Endothelial cell of umbilical vein (primary cell): Measurements from ENCODE around the gene CNPY3. TPM values are rescaled to one million over a fixed set of nuclear protein-coding genes. Genes with fewer than 3 reads are reported as not detected.
"Not testable (repeated sequence)": the region's sequence is repeated elsewhere in the genome, so short reads cannot be mapped to it uniquely, and the experiment has no call there.

Experiments
- BruUV-seq: library from RNA; stranded (reverse); fragments of 400-500 nt; replicated peaks from 2 replicates; lab custom pipeline; 2021; lab: Mats Ljungman, UMichigan
- CTCF ChIA-PET: fragments of 300-600, 350-600 bp; sonication (Branson Sonifier 250); formaldehyde crosslinking; loops from one replicate; lab custom pipeline; 2021; ENCODE audit warnings: antibody characterized with exemption, inconsistent platforms; lab: Charles Lee
- POLR2A ChIA-PET: fragments of 300-600, 350-600 bp; sonication (Branson Sonifier 250); formaldehyde crosslinking; loops from one replicate; lab custom pipeline; 2021; ENCODE audit warnings: antibody characterized with exemption, inconsistent platforms; lab: Charles Lee
- DNase-seq: peaks from one replicate; pipeline ENCODE4 v3.0.0-alpha.2; 2011; ENCODE audit warnings: low read depth, low spot score
- FAIRE-seq: peaks from 2 replicates; lab custom pipeline; 2011; peaks lifted over from hg19 to GRCh38; lab: Jason Lieb, UNC
- H2AFZ ChIP-seq: 2 replicates; pipeline ENCODE4 v1.6.0; 2012; ENCODE audit warnings: low read depth, low read length, control low read depth, inconsistent platforms
- H3K27ac ChIP-seq: 2 replicates; pipeline ENCODE4 v1.5.1; 2011; ENCODE audit warnings: low read depth, mild to moderate bottlenecking, control low read depth, low read length, moderate library complexity; ENCODE audit not compliant: insufficient read depth
- H3K27me3 ChIP-seq, 2 experiments: 2 replicates each; pipeline versions ENCODE4 v1.6.0 to v1.6.1; 2011; ENCODE audit warnings: low read length in 2 of 2, mixed read lengths in 1 of 2; ENCODE audit not compliant: control insufficient read depth in 2 of 2, insufficient read depth in 2 of 2
- H3K36me3 ChIP-seq, 2 experiments: 2 replicates in 1 of 2; 3 replicates in 1 of 2; pipeline ENCODE4 v1.5.1; 2011; ENCODE audit warnings: low read length in 2 of 2, mild to moderate bottlenecking in 1 of 2, moderate library complexity in 1 of 2; ENCODE audit not compliant: control insufficient read depth in 2 of 2, insufficient read depth in 2 of 2; ENCODE audit errors: extremely low read depth in 1 of 2
- H3K4me1 ChIP-seq: 3 replicates; pipeline ENCODE4 v1.5.1; 2011; ENCODE audit warnings: mild to moderate bottlenecking, low read length; ENCODE audit not compliant: control insufficient read depth, insufficient read depth; ENCODE audit errors: extremely low read depth
- H3K4me2 ChIP-seq: 2 replicates; pipeline ENCODE4 v1.6.1; 2011; ENCODE audit warnings: low read length, control low read depth, mixed read lengths; ENCODE audit not compliant: insufficient read depth
- H3K4me3 ChIP-seq, 3 experiments: fragments of 200-600 bp in 1 of 3; sonication (generic), shearing (Covaris generic) in 1 of 3; replicated peaks in 1 of 3; 2 replicates each; pipeline ENCODE4 v1.5.1; 2011 to 2016; ENCODE audit warnings: control low read depth in 3 of 3, low read length in 3 of 3, mild to moderate bottlenecking in 2 of 3, inconsistent platforms in 1 of 3, low read depth in 1 of 3, moderate library complexity in 1 of 3; ENCODE audit not compliant: insufficient read depth in 1 of 3
- H3K79me2 ChIP-seq: 2 replicates; pipeline ENCODE4 v1.6.0; 2012; ENCODE audit warnings: low read length, inconsistent platforms; ENCODE audit not compliant: control insufficient read depth, insufficient read depth
- H3K9ac ChIP-seq: replicated peaks from 2 replicates; pipeline ENCODE3; 2011; ENCODE audit warnings: low read length, control low read depth; ENCODE audit not compliant: insufficient read depth; ENCODE audit errors: extremely low read depth
- H3K9me1 ChIP-seq: replicated peaks from 3 replicates; pipeline ENCODE4 v1.6.0; 2011; ENCODE audit warnings: mild to moderate bottlenecking, low read length; ENCODE audit not compliant: control insufficient read depth, insufficient read depth; ENCODE audit errors: extremely low read depth
- H3K9me3 ChIP-seq: replicated peaks from 2 replicates; pipeline ENCODE4 v1.5.1; 2012; ENCODE audit warnings: low read length, inconsistent platforms; ENCODE audit not compliant: control insufficient read depth, insufficient read depth
- H4K20me1 ChIP-seq: replicated peaks from 2 replicates; pipeline ENCODE3; 2011; ENCODE audit warnings: mild to moderate bottlenecking, low read length; ENCODE audit not compliant: control insufficient read depth, insufficient read depth; ENCODE audit errors: extremely low read depth
- CTCF ChIP-seq, 2 donors: IDR thresholded peaks; 1 replicate in 1 of 2; 2 replicates in 1 of 2; pipeline ENCODE4 v1.5.1; 2011; ENCODE audit warnings: low read length in 2 of 2, mild to moderate bottlenecking in 2 of 2, moderate library complexity in 2 of 2, control low read depth in 1 of 2, inconsistent platforms in 1 of 2, low read depth in 1 of 2; ENCODE audit not compliant: insufficient read depth in 1 of 2; ENCODE audit errors: extremely low read depth in 1 of 2
- EZH2 ChIP-seq: IDR thresholded peaks from 2 replicates; pipeline ENCODE4 v1.6.1; 2012; ENCODE audit warnings: borderline replicate concordance, low read depth, mild to moderate bottlenecking, moderate library complexity, low read length, inconsistent platforms; ENCODE audit not compliant: severe bottlenecking
- FOS ChIP-seq: IDR thresholded peaks from 2 replicates; pipeline ENCODE4 v1.6.1; 2011; ENCODE audit warnings: mild to moderate bottlenecking, low read length, moderate library complexity, borderline replicate concordance; ENCODE audit not compliant: insufficient read depth
- GATA2 ChIP-seq: IDR thresholded peaks from 2 replicates; pipeline ENCODE4 v1.7.0; 2011; ENCODE audit warnings: low read depth, mild to moderate bottlenecking, moderate library complexity, mixed read lengths, low read length; ENCODE audit not compliant: insufficient read length, insufficient read depth
- JUN ChIP-seq: IDR thresholded peaks from 2 replicates; pipeline ENCODE4 v1.6.1; 2011; ENCODE audit warnings: borderline replicate concordance, low read depth; ENCODE audit not compliant: insufficient read length, insufficient read depth
- MYC ChIP-seq: IDR thresholded peaks from one replicate; pipeline ENCODE4 v1.6.1; 2011; ENCODE audit warnings: mild to moderate bottlenecking, low read depth, low read length
- POLR2A ChIP-seq: IDR thresholded peaks from 2 replicates; pipeline ENCODE4 v1.6.1; 2012; ENCODE audit warnings: low read depth, mild to moderate bottlenecking, control low read depth, low read length
- POLR2AphosphoS5 ChIP-seq: IDR thresholded peaks from 2 replicates; pipeline ENCODE4 v1.6.1; 2012; ENCODE audit warnings: low read depth, mild to moderate bottlenecking, control low read depth, low read length, moderate library complexity; ENCODE audit not compliant: insufficient read depth
- dilution Hi-C: fragments of 300-500 bp; cut with MboI; formaldehyde crosslinking; loops from one replicate; pipeline ENCODE4 v1.15.0; 2019; ENCODE audit warnings: low sequenced_read_pairs; ENCODE audit not compliant: extremely low pct_ligation_motif_present
- intact Hi-C: fragments of 100-400 bp; cut with micrococcal nuclease; formaldehyde crosslinking; loops from one replicate; pipeline ENCODE4 v1.10.0; 2022
- polyA plus RNA-seq, 4 experiments: library from polyadenylated mRNA; depleted of rRNA in 3 of 4; stranded (reverse) in 3 of 4; unstranded in 1 of 4; fragments of >200 nt; gene quantifications; 2 replicates each; pipeline versions ENCODE4 v1.2.1 to v1.2.3, GENCODE V29; 2011 to 2012; ENCODE audit warnings: missing spikeins in 1 of 4
- total RNA-seq: library from RNA; stranded (reverse); gene quantifications from 2 replicates; pipeline ENCODE4 v1.2.3, GENCODE V29; 2021
- TF ChIP-seq, protein P1 (sequence below): IDR thresholded peaks from 2 replicates; pipeline ENCODE4 v1.6.1; 2011; ENCODE audit not compliant: insufficient read depth, insufficient read length

Gene CNPY3
- total and polyA plus RNA-seq, 2 donors (not counting 3 experiments of a cell fraction or from before 2014, with no cell fraction given) = 40.8 to 53.1 TPM

GRCh38 chr6:42880871-42881270 is 48.4 kb upstream of the CNPY3 start:
- H2AFZ ChIP-seq, DNase-seq, BruUV-seq, H4K20me1 ChIP-seq, H3K9me3 ChIP-seq, H3K27me3 ChIP-seq, H3K27ac ChIP-seq, H3K9me1 ChIP-seq, H3K4me1 ChIP-seq, FAIRE-seq, intact Hi-C loops, dilution Hi-C loops: not testable (repeated sequence)
- H3K4me3 ChIP-seq = peak overlapping the region; percentile 77 to 91 (median 86)
- ChIA-PET POLR2A (interaction anchor here (1.8 kb wide), 1 partner anchor 10 kb away, joined by 5 read pairs; a partner anchor contains a TSS), CTCF (interaction anchor here (0.9 kb wide), 1 partner anchor 219 kb away, joined by 5 read pairs; no protein-coding TSS in a partner anchor)
- peaks cover 36% of the 10 kb centered on the region for H3K79me2 ChIP-seq
- peak overlapping the region; percentile 76 for H3K4me2 ChIP-seq
- peak overlapping the region; percentile 94 for H3K9ac ChIP-seq
- peaks cover 20 to 26% of the 10 kb centered on the region in 2 experiments for H3K36me3 ChIP-seq

- intact Hi-C loops = no loop called here
- dilution Hi-C loops = no loop called here
- DNase-seq = no peak
- ChIA-PET POLR2A (no interaction called here), CTCF (no interaction called here)
- H3K36me3 ChIP-seq = peaks cover 22 to 28% of the 10 kb centered on the region in 2 experiments
- no peak for FAIRE-seq
- H4K20me1 ChIP-seq = no peaks in the 10 kb centered on the region
- no peak overlapping the region for H3K9ac ChIP-seq
- peaks cover 7% of the 10 kb centered on the region for H3K4me1 ChIP-seq
- H3K79me2 ChIP-seq = peaks cover 27% of the 10 kb centered on the region
- BruUV-seq = no TSS peak
- no peaks in the 10 kb centered on the region for H3K9me1 ChIP-seq
- no peak overlapping the region for H3K27ac ChIP-seq
- H3K4me3 ChIP-seq = no peak overlapping the region
- H3K4me2 ChIP-seq = no peak overlapping the region
- no peak for TF ChIP-seq POLR2AphosphoS5
- TF ChIP-seq GATA2 = no peak
- TF ChIP-seq JUN = no peak
- TF ChIP-seq POLR2A = no peak
- TF ChIP-seq EZH2 = no peak
- no peak for TF ChIP-seq FOS
- no peak for TF ChIP-seq MYC
- TF ChIP-seq CTCF (IDR thresholded peaks at IDR 0.05; ENCODE audit: extremely low read depth in 1 of 2, insufficient read depth in 1 of 2, low read depth in 1 of 2, low read length in 2 of 2) = no peak
- TF ChIP-seq, protein P1, sequence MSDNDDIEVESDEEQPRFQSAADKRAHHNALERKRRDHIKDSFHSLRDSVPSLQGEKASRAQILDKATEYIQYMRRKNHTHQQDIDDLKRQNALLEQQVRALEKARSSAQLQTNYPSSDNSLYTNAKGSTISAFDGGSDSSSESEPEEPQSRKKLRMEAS = no peak
- no peaks in the 10 kb centered on the region for H3K27me3 ChIP-seq
- no peak overlapping the region for H2AFZ ChIP-seq
- no peaks in the 10 kb centered on the region for H3K9me3 ChIP-seq
These were observed 43.6 kb upstream of the CNPY3 start for GRCh38 chr6:42885702-42886101.

GRCh38 chr6:42888201-42888600 is 41.1 kb upstream of the CNPY3 start:
- H3K27ac ChIP-seq, H3K9ac ChIP-seq, H4K20me1 ChIP-seq, intact Hi-C loops, BruUV-seq, H2AFZ ChIP-seq, H3K9me1 ChIP-seq, FAIRE-seq, POLR2A ChIA-PET, DNase-seq, H3K27me3 ChIP-seq, H3K4me1 ChIP-seq, H3K9me3 ChIP-seq, dilution Hi-C loops, H3K4me3 ChIP-seq, CTCF ChIA-PET, H3K4me2 ChIP-seq: not testable (repeated sequence)
- H3K36me3 ChIP-seq = peaks cover 20 to 24% of the 10 kb centered on the region in 2 experiments
- peaks cover 11% of the 10 kb centered on the region for H3K79me2 ChIP-seq
